OCI-LY7 (cell line): ENCODE results near the gene MAGI1.

Experiments
- EZH2phosphoT487 ChIP-seq: fragments of 200-600 bp; sonication (generic); IDR thresholded peaks from 2 replicates; pipeline ENCODE4 v1.6.1; 2018; ENCODE audit warnings: low read depth, borderline replicate concordance, mild to moderate bottlenecking, mixed run types, antibody characterized with exemption, low read length, moderate library complexity, mixed read lengths
- TF ChIP-seq, protein P1 (sequence below): fragments of 200-600 bp; sonication (generic); conservative IDR thresholded peaks from 2 replicates; pipeline ENCODE4 v1.5.1; 2014; ENCODE audit warnings: mild to moderate bottlenecking, antibody characterized with exemption, low read length, moderate library complexity, mixed read lengths

DNA sequence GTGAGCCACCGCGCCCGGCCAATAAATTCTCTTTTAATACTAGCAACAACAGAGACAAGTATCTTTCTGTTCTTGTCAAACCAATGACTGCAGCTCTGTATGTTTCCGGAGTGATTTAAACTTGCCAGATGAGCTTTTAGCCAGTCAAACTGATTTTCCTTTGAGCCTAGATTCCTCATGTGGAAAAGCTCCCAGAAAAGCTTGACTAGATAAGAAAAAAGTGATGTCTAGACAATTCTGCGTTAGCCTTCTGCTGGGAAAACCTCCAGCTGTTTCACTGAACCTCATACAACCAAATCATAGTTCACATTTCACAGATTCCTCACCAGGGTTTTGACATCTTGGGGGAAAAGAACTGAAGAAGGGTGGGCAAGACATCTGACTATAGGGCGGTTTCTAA, 78.6 kb downstream of the MAGI1 start:
- TF ChIP-seq, protein P1, sequence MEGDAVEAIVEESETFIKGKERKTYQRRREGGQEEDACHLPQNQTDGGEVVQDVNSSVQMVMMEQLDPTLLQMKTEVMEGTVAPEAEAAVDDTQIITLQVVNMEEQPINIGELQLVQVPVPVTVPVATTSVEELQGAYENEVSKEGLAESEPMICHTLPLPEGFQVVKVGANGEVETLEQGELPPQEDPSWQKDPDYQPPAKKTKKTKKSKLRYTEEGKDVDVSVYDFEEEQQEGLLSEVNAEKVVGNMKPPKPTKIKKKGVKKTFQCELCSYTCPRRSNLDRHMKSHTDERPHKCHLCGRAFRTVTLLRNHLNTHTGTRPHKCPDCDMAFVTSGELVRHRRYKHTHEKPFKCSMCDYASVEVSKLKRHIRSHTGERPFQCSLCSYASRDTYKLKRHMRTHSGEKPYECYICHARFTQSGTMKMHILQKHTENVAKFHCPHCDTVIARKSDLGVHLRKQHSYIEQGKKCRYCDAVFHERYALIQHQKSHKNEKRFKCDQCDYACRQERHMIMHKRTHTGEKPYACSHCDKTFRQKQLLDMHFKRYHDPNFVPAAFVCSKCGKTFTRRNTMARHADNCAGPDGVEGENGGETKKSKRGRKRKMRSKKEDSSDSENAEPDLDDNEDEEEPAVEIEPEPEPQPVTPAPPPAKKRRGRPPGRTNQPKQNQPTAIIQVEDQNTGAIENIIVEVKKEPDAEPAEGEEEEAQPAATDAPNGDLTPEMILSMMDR: no peak
- TF ChIP-seq EZH2phosphoT487: no peak
